ENCODE data around the gene CPAMD8. TPM values are rescaled to one million over a fixed set of nuclear protein-coding genes. Genes with fewer than 3 reads are reported as not detected.

The CPAMD8 gene
- not detected in 2 replicates for polyA plus RNA-seq

DNA sequence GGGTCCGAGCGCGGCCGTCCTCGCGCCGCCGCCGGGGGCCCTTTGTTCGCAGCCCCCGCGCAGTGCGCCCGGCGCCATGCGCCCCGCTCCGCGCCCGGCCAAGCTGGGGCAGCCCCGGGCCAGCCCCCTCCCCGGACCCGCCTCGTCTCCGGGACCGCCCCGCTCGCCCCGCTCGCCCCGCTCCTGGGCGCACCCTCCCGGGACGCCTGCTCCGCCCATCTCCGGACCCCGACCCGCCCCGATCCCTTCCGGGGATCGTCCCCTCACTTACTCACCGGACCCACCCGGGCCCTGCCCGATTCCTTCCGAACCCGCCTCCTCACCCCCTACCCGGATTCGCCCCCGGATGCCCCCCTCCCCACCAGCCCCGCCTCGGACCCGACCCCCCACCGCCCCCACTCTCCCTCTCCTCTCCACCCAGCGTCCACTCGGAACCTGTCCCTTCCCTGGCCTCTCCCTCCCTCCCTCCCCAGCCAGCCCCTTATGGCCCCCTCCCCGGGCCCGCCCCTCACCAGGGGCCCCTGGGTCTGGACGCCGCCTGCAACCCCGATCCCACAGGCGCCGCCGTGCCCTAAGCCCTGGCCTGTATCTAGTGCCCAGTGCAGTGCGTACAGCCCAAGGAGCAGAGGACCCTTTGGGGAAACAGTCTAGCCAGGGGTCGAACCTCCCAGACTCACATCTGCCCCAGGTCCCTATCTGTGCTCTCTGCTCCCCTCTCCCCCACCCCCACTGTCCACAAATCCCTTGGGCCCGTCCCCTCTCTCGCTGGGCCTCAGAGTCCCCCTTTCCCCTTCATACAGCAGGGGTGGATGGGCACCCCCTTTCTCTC, at the start of gene CPAMD8:
CPAMD8 (minus strand) TSS at position 105 of the 829 bp plus-strand sequence. CDS start 168 bp downstream, outside the sequence.

GRCh38 chr19:17075035-17075863, 48.6 kb upstream of the CPAMD8 start, which contains the start of the genes HAUS8 and MYO9B:
Gene HAUS8, minus strand, starts transcription at chr19:17075452. Its CDS starts 30 bp downstream, at chr19:17075422.
Gene MYO9B, plus strand, starts transcription at chr19:17075777. Its CDS starts 25,941 bp downstream, at chr19:17101718.

DNA sequence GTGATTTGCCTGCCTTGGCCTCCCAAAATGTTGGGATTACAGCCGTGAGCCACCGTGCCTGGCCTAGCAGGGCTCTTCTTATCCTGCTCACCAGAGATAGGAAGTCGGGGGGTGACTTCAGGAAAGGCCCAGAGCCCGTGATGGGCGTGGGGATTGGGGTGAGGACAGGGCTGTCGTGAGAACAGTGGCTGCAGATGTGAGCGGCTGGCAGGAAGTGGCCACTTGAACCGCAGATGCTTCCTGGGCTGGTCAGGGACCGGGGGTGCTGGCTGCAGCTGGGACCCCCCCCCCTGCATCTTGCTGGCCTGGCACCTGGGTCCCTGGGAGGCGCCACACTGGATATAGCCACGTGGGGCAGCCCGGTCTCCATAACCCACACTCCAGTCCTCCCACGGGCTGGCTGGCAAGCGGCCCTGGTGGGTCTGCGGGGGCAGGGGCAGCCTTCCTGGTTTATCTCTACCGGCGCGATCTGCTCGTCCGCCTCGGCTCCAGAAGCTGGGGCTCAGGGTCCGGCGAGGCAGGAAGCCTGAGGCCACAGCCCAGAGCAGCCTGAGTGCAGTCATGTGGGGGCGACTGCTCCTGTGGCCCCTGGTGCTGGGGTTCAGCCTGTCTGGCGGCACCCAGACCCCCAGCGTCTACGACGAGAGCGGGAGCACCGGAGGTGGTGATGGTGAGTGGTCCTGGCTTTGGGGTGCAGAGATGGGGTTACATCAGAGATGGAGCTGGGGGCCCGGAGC, 137.8 kb downstream of the CPAMD8 start, which contains the start of gene F2RL3:
F2RL3 (plus strand) TSS at position 371 of the 737 bp plus-strand sequence; CDS start at position 562, 191 bp downstream.

Other genes with a start within 250 kb of the CPAMD8 start
- 2.0 and 3.3 TPM in 2 replicates for gene SIN3B, start 197.4 kb downstream of the CPAMD8 start, polyA plus RNA-seq
- not detected in 2 replicates for gene F2RL3, start 137.8 kb downstream of the CPAMD8 start, polyA plus RNA-seq
- gene HAUS8, start 48.6 kb upstream of the CPAMD8 start, polyA plus RNA-seq = 0.48 and 5.1 TPM in 2 replicates
- gene MYO9B, start 49.0 kb upstream of the CPAMD8 start, polyA plus RNA-seq = 0.85 and 4.5 TPM in 2 replicates
- gene USE1, start 188.5 kb upstream of the CPAMD8 start, polyA plus RNA-seq = 43.9 and 51.1 TPM in 2 replicates
- gene OCEL1, start 199.4 kb upstream of the CPAMD8 start, polyA plus RNA-seq = 17.9 and 18.2 TPM in 2 replicates
- gene NR2F6, start 219.1 kb upstream of the CPAMD8 start, polyA plus RNA-seq = 2.4 and 6.3 TPM in 2 replicates
- not detected in 2 replicates for gene USHBP1, start 237.9 kb upstream of the CPAMD8 start, polyA plus RNA-seq
- 45.2 and 64.5 TPM in 2 replicates for gene BABAM1, start 240.6 kb upstream of the CPAMD8 start, polyA plus RNA-seq

Measured in Purkinje cell (primary cell).